Measurements from ENCODE around the gene FAM120B. TPM values are rescaled to one million over a fixed set of nuclear protein-coding genes. Genes with fewer than 3 reads are reported as not detected.

Gene FAM120B
- total RNA-seq, 2 donors from 2014 or later = 17.2 to 23.2 TPM

DNA sequence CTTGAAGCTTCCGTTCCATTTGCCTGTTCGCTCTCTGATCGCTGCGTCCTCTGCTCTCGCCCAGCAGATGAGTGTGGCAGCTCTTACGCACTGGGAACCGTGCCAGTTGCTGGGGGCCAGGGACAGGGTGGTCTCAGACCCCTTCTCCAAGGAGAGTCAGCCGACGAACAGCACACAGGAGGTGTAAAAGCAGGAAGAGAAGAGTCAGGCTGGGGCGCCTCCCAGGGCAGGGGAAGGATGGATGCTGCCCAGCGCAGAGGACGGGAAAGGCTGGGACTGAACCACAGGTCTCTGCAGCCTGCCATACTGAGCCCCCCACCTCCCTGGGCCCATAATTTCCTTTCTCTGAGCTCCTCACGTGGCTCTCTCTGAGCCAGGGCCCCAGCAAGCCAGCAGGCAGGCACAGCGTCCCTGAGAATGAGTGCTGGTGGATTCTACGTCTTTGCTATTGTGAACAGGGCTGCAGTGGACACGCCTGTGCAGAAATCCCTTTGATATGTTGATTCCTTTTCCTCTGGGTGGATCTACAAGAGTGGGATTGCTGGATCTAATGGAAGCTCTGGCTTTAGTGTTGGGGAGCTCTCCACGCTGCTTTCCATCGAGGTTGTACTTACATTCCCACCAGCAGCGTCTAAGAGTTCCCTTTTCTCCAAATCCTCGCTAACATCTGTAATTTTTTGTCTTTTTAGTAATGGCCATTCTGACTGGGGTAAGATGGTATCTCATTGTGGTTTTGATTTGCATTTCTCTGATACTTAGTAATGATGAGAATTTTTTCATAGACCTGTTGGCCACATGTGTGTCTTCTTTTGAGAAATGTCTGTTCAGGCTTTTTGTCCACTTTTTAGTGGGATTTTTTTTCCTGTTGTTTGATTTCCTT lies 142.4 kb downstream of the FAM120B start:
- H3K4me1 Mint-ChIP-seq (ENCODE audit: low read depth) = no peaks in the 10 kb centered on the region
- ATAC-seq (replicated peaks in 1 of 2) (no peak), DNase-seq (no peak)
- peaks cover 3 to 4% of the 10 kb centered on the region in 2 donors for H3K9me3 Mint-ChIP-seq
- H3K36me3 Mint-ChIP-seq (ENCODE audit: insufficient read depth in 2 of 2) = no peaks in the 10 kb centered on the region
- no peak overlapping the region for H3K4me3 Mint-ChIP-seq
- H3K27ac Mint-ChIP-seq = no peak overlapping the region
- H3K27me3 Mint-ChIP-seq (ENCODE audit: low read depth) = peaks cover 9% of the 10 kb centered on the region

DNA sequence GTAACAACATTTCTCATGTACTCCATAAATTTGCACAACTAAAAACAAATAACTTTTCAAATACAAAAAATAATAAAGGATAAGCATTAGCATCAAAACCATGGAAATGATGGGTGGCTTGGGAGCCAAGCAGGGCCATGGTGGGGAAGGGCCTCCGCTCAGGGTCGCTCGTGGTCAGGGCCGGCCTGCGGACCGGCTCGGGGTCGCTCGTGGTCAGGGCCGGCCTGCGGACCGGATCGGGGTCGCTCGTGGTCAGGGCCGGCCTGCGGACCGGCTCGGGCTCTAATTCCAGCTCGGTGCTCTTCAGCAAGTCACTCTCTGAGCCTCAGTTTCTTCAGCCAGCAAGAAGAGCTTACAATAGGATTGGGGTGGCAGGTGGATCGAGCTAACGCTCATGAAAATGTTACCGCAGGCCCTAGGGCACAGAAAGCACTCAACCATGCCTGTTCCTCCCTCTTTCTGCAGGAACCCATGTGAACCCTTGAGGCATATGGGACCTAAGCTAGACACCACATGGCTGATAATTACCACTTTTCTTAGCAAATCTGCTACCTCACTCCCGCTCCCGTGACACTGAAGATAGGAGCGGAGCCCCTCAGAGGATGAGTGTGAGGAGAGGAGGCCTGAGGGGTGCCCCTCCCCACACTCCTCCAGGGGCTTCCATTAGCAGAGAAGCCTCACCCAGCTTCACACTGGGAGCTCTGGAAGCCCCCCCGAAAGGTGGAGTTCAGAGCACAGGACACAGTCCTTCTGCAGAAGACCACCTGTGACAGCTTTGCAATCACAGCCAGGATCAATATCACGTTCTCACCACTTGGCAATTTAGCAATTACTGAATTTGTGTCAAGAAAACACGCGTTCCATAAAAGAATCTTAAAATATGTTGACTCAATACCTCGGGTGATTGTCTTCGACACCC lies 143.5 kb downstream of the FAM120B start:
- H3K4me1 Mint-ChIP-seq (ENCODE audit: low read depth) = peaks cover 7% of the 10 kb centered on the region
- no peak overlapping the region for H3K4me3 Mint-ChIP-seq
- H3K36me3 Mint-ChIP-seq (ENCODE audit: insufficient read depth in 2 of 2) = no peaks in the 10 kb centered on the region
- H3K27me3 Mint-ChIP-seq (ENCODE audit: low read depth) = peaks cover 9% of the 10 kb centered on the region
- H3K9me3 Mint-ChIP-seq = peaks cover 3 to 4% of the 10 kb centered on the region in 2 donors
- DNase-seq = no peak
- ATAC-seq (replicated peaks in 1 of 2) = no peak
- H3K27ac Mint-ChIP-seq = no peak overlapping the region

DNA sequence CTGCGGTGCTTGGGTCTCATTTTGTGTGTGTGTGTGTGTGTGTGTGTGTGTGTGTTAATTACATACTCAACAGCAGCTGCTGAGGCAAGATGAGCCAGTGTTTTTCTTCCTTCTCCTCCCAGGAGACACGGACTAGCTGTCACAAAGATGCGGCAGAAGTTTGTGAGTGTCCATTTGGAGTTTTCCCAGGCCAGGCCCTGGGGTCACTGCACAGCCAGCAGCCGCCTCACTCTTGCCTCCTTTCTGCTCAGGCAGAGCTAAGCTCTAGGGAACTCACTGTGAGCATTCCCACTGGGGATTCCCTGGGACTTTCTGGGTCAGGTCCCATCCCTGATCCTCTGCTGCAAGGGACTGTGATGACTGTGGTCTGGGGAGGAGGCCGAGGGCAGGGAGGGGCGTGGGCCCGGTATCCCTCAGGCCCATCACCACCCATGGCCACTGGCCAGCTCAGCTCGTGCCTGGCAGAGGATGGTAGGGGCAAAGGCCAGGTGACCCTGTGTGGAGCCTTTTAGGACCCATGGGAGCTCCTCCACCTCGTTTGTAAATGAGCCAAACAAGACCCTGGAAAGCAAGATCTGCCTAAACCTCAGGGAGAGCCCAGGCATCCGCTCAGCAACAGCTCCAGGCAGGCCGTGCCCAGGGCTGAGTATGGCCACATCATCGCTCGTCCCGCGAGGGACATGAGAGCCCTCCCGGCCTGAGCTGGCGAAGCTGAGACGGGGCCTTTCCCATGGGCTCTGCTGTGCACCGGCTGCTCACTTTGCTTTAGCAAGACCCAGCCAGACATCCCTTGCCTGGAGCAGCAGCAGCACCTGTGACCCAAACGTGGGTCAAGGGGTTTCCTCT lies 144.6 kb downstream of the FAM120B start:
- peaks cover 7% of the 10 kb centered on the region for H3K4me1 Mint-ChIP-seq (ENCODE audit: low read depth)
- H3K27me3 Mint-ChIP-seq (ENCODE audit: low read depth) = peaks cover 9% of the 10 kb centered on the region
- H3K4me3 Mint-ChIP-seq = no peak overlapping the region
- H3K36me3 Mint-ChIP-seq (ENCODE audit: insufficient read depth in 2 of 2) = no peaks in the 10 kb centered on the region
- H3K9me3 Mint-ChIP-seq = peaks cover 3 to 4% of the 10 kb centered on the region in 2 donors
- ATAC-seq (replicated peaks in 1 of 2) (no peak), DNase-seq (no peak)
- no peak overlapping the region for H3K27ac Mint-ChIP-seq

DNA sequence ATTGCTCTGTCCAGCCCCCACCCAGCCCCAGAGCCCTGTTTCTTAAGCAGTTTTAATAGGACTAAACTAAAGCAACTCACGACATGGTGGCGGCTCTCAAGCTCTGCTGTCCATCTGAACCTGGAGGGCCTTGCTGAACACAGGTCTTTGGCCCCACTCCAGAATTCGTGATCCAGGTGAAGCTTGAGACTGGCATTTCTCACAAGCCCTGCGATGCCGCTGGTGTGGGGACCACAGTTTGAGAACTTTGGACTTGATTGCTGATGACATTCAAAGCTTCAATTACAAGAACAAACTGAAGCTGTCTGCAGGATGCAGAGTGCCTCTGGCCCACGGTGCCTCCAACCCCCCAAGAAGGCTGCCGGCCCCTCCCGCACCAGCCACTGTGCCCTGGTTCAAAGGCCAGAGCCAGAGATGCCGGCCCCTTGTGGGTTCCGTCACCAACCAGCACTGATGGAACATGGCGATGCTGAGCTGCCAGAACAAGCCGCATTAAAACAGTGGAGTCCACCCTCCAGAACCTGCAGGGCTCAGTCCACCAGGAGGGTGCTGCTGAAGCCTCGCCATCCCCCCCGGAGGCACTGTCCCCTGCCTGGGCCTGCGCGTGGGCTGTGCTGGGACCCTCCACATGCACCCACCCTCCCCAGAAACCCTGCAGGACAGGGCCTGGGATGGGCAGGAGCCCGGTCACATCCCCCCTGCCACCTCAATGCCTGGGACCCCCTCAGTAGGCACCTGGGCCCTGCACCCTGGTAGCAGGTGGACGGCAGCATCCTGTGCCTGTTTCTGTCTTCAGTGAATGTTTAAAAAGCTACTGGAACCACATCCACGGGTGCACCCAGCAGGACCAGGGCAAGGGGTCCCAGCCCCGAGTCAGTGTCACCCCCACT lies 145.4 kb downstream of the FAM120B start:
- no peak for ATAC-seq (replicated peaks in 1 of 2)
- Mint-ChIP-seq H3K36me3 (ENCODE audit: insufficient read depth in 2 of 2) (no peaks in the 10 kb centered on the region), H3K4me3 (no peak overlapping the region), H3K27ac (no peak overlapping the region), H3K9me3 (peaks cover 3 to 4% of the 10 kb centered on the region in 2 donors), H3K4me1 (ENCODE audit: low read depth) (peaks cover 7% of the 10 kb centered on the region), H3K27me3 (ENCODE audit: low read depth) (peaks cover 4% of the 10 kb centered on the region)
- DNase-seq = no peak

DNA sequence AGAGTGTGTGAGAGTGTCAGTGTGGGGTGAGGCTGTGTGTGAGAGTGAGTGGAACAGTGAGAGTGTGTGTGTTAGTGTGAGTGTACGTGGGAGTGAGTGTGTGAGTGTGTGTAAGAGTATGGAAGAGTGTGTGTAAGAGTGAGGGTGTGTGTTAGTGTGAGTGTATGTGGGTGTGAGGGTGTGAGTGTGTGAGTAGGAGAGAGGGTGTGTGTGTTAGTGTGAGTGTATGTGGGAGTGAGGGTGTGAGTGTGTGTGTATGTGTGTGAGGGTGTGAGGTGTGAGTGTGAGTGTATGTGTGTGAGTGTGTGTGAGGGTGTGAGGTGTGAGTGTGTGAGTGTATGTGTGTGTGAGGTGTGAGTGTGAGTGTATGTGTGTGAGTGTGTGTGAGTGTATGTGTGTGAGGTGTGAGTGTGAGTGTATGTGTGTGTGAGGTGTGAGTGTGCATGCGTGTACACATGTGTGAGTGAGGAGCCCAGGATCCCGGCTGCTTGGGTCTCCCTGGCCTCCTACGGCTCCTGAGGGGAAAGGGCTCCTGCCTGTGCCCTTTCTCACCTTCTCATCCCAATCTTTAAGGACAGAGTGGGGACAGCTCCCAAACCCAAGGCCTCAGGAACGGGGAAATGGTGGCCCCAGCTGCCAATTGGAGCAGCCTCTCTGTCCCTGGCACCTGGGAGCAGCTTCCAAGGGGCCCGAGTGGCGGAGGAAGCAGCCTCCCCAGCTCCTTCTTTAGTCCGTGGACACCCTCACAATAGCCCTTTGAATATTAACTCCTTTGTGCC lies 146.4 kb downstream of the FAM120B start:
- H3K27me3 Mint-ChIP-seq (ENCODE audit: low read depth) = no peaks in the 10 kb centered on the region
- H3K9me3 Mint-ChIP-seq = peaks cover 3 to 4% of the 10 kb centered on the region in 2 donors
- DNase-seq (no peak), ATAC-seq (replicated peaks in 1 of 2) (no peak)
- no peaks in the 10 kb centered on the region for H3K36me3 Mint-ChIP-seq (ENCODE audit: insufficient read depth in 2 of 2)
- no peak overlapping the region for H3K4me3 Mint-ChIP-seq
- H3K4me1 Mint-ChIP-seq (ENCODE audit: low read depth) = peaks cover 7% of the 10 kb centered on the region
- H3K27ac Mint-ChIP-seq = no peak overlapping the region

DNA sequence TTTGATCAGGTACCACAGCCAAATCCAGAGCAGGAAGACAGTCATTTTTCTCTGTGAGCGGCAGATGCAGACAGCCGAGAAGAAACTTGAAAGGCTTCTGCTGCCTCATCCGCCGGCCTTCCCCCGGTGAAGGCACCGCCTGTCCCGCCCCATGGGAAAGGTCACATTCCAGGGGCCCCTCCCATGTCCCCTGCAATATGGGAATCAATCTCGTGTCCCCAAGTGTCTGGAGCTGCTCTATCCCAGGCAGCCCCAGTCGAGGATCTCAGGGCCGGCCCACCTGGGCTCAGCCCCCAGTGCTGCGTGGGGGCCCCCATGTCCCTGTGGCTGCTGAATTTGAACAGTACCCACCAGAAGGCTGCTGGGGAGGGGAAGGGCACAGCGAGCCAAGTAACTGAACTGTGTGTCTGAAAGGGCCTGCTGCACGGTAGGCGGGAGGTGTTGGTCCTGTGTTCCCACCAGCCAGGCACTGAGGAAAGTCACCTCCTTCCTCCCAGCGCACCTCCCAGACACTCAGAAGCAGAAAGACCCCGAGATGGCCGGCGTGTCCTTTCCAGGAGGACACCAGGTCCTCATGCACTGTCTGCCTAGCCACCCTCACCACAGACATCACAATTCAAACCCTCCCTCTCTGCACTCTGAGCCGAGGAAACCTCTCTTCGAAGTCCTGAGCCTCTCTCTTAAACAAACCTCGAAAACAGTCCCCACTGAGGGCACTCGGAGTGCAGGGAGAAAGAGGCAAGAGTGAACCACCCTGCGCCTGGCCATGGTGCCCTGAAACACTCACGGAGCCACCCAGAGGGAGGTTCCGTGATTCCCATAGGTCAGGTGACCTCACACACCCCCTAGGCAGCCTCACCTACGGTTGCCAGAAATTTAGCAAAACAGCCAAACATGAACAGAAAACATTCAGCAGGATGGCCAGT lies 147.3 kb downstream of the FAM120B start:
- Mint-ChIP-seq H3K9me3 (peaks cover 3 to 4% of the 10 kb centered on the region in 2 donors), H3K36me3 (ENCODE audit: insufficient read depth in 2 of 2) (no peaks in the 10 kb centered on the region), H3K4me3 (no peak overlapping the region), H3K4me1 (ENCODE audit: low read depth) (peaks cover 7% of the 10 kb centered on the region), H3K27me3 (ENCODE audit: low read depth) (no peaks in the 10 kb centered on the region), H3K27ac (no peak overlapping the region)
- ATAC-seq (replicated peaks in 1 of 2) (no peak), DNase-seq (no peak)

DNA sequence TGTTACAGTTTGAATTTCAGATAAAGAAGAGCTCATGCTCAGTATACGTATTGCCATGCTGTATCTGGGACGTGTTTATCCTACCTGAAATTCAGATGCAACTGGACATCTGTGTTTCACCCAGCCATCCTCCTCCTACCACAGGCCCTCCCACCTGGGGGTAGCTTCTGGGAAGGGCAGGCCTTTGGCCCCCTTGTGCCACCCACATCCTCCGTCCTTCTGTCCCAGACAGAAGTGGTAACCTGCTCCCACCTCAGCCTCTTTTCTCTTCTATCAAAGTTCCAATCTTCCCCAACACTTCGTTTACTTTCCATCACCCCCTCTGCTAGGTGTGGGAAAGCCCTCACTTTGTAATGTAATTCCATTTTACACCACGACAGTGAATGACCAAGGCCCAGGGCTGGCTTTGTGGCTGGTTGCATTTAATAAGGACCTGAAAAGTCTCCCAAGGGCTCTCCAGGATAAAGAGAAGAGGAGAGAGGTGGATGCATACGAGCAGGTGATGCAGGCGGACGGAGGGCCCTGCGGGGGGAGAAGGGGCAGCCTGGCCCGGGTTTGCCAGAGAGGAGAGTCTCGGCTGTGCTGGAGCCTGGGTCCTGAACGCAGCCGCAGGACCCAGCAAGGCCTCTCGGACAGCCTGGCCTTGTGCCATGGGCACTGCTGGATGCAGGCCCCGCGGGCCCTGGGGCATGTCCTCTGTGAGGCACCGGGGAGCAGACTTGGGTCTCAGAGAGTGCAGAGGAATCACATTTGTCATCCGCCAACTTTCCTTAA lies 148.1 kb downstream of the FAM120B start:
- DNase-seq (no peak), ATAC-seq (replicated peaks in 1 of 2) (no peak)
- H3K4me3 Mint-ChIP-seq = no peak overlapping the region
- peaks cover 9% of the 10 kb centered on the region for H3K4me1 Mint-ChIP-seq (ENCODE audit: low read depth)
- H3K9me3 Mint-ChIP-seq = peaks cover 3 to 4% of the 10 kb centered on the region in 2 donors
- no peak overlapping the region for H3K27ac Mint-ChIP-seq
- no peaks in the 10 kb centered on the region for H3K27me3 Mint-ChIP-seq (ENCODE audit: low read depth)
- H3K36me3 Mint-ChIP-seq (ENCODE audit: insufficient read depth in 2 of 2) = no peaks in the 10 kb centered on the region

DNA sequence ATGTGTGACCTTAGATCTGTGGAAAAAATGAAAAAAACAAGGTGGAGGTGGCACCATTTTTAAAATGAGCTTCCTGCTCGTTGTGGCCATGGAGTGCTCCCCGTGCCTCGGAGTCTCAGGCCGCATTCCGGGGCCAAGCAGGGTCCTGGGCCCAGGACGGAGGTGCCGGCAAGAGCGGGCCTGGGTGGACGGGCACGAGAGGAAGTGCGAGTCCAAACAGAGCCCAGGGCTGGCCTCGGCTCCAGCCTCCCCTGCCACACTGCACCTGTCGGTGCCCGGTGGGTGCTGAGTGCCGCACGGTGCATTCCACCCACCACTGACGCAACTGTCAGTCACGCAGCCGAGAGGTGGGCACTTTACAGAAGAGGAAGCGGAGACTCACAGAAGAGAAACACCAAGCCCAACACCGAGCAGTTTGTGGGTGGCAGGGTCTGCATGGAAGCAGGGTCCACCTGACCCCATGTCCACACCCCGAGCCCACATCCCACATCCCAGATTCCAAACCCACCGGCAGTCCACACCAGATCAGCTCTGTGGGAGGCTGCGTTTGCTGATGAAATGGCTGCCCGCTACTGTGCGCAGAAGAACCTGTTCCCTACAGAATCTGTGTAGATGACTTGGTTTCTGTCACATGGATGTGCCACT lies 148.9 kb downstream of the FAM120B start:
- no peak for ATAC-seq (replicated peaks in 1 of 2)
- no peak for DNase-seq
- no peak overlapping the region for H3K27ac Mint-ChIP-seq
- H3K4me1 Mint-ChIP-seq (ENCODE audit: low read depth) = peaks cover 12% of the 10 kb centered on the region
- H3K27me3 Mint-ChIP-seq (ENCODE audit: low read depth) = no peaks in the 10 kb centered on the region
- no peak overlapping the region for H3K4me3 Mint-ChIP-seq
- H3K36me3 Mint-ChIP-seq (ENCODE audit: insufficient read depth in 2 of 2) = no peaks in the 10 kb centered on the region
- H3K9me3 Mint-ChIP-seq = peaks cover 3 to 4% of the 10 kb centered on the region in 2 donors

DNA sequence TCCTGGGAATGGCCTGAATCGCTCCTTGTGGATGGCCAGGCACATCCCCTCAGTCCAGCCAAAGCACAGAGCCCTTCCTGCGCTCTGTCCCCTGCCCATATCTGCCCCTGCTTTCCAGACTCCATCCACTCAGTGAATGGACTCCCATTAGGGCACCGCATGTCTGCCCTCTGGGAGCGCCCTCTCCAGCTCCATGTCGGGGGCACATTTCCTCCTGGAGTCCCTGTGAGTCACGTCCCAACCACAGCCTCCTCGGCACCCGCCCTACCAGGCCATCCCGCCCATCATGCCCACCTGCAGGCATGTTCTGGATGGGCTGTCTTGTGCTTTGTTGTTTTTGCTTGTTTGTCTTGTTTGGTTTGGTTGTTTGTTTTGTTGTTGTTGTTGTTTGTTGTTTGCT lies 149.8 kb downstream of the FAM120B start:
- ATAC-seq (replicated peaks in 1 of 2) (no peak), DNase-seq (no peak)
- Mint-ChIP-seq H3K27ac (no peak overlapping the region), H3K4me1 (ENCODE audit: low read depth) (peaks cover 12% of the 10 kb centered on the region), H3K4me3 (no peak overlapping the region), H3K36me3 (ENCODE audit: insufficient read depth in 2 of 2) (no peaks in the 10 kb centered on the region), H3K27me3 (ENCODE audit: low read depth) (no peaks in the 10 kb centered on the region), H3K9me3 (peaks cover 3 to 4% of the 10 kb centered on the region in 2 donors)
